GM18861 (cell line): Measurements from ENCODE around the gene MGA.

ENCODE experiments used
- ATAC-seq: cut with Tn5 transposase; IDR thresholded peaks from one replicate; pipeline ENCODE4 v1.9.1; 2021; ENCODE audit not compliant: unreplicated experiment

MGA gene

DNA sequence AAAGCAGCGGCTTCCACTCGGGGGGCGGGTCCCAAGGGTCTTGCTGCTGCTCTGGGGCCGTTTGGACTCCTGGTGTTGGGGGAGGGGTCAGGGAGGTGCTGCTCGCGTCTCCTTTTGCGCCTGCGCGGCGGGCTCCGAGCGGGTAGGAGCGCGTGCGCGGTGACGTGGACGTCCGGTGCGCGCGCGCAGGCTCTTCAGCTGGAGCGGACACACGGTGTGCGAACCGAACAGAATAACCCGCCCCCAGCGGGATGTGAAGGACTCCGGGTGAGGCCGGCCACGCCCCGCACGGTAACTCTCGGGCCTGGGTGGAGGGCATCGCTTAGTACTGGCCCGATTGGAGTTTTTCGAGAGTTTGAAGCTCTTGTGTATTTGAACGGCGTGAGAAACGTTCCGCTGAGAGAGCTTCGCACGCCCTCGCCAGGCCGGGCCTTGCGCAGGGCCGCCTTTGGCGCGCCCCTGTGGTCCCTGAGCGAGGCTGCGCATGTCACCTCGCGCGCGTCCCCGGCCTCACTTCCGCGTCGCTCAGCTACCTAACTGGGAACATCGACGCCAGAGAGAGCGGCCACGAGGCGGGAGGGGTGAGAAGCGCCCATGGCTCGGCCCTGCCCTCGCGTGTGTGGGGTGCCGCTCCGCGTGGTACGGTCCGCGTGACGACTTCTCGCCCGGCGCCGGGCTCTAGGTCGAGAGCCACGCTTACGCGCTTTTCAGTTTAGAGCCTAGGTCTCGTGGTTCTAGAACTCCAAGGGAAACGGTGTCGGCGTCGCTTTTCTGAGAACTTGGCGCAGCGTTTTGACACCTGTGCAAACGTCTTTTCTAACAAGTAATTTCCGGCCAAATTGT, at the start of gene MGA:
MGA (plus strand) TSS at position 171 of the 843 bp plus-strand sequence.
- peak; percentile 58 for ATAC-seq

DNA sequence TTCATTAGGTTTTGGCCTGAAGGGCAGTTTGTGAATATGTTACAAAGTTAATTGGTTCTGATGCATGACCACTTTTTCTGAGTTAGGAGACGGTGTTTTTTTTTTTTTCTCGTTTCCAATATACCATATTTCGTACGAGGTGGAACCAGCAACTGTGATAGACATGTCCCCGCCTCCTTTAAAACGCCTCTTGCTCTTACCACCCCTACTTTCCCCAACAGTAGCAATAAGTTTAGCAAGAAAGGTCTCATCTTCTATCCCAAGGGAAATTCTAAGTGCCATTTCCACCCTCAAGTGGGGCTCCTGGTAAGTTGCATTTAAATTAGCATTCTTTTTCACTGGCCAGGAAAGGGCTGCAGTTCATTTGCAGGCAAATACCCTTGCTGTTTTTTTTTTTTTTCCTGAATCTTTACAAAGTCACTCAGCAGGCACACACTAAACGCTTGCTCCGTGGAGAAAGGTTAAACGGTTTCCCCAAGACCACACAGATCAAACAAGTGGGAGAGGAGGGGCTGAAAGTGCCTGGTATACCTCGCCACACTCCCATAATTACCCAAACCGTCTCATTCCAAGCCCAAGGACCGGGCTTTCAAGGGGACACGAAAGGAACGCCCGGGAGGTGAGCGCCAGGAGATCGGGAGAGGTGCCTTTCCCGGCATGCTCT, 39.5 kb upstream of the MGA start:
- ATAC-seq = no peak

DNA sequence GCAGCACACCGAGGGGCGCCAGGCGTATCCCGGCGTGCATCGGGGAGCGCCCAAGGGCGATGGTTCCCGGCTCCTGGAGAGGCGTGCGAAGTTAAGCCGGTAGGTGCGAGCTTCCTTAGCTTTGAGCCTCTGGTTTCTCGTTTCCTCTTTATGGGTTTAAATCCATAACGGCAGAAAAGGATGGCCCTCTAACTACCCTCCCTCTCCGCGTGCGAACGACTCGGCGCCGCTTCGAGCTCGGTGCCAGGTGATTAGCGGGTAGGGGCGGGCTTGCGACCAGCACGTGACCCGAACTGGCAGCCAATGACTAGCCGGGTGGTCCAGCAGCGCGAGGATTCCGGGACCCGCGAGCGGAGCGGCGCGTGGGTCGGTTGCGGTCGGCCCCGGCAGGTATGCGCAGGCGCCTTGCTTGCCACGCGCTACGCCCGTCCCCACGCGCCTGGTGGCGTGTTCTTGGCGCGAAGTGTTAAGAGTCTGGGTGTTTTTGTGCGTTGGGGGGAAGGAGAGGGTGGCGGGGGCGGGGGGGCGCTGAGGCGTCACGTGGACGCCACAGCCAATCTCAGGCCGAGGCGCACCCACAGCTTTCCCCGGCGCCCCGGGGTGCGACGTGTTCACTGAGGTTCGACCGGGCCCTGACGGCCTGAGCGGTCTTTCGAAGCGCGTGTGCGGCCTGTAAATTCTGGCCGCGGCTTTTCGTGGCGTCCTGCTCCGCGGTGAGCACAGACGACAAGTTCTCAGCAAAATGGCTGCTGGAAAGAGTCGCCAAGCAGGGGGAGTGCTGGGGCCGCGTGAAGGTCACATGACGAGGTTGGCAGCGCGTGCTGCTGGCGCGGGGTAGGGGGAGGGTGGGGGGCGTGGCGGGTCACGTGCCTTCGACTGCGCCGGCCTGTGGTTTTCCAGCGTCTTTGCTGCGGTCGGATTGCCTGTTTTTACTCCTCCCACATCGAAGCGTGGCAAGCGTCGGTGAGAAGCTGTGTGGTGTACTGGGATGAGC, 38.7 kb upstream of the MGA start:
- no peak for ATAC-seq

DNA sequence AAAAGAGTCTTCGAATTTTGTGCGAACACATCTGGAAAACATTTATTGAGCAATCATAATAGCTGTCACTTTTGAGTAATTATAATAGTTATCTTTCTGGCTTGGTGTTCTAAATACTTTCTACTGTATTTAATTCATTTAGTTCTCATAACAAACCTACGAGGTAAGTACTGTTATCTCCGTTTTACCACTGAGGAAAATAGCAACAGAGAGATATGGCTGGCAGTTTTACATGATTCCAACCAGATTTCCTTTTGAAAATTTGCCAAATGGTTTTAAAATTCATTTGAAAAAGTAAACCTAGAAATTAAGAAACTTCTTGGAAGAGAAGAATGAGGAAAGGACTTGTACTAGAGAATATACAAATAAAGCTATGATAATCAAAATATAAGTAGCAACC, 37.3 kb upstream of the MGA start:
- no peak for ATAC-seq

DNA sequence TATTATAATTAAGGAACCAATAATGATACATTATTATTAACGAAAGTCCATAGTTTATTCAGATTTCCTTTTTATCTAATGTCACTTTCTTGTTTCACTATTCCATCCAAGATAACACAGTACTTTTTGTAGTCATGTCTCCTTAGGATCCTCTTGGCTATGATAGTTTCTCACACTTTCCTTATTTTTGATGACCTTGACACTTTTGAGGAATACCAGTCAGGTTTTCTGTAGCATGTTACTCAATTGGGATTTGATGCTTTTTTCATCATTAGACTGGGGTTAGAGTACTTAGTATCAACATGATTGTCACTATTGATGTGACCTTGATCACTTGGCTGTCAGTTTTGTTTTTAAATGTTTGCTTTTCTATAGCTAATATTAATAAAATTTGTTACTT, 33.0 kb upstream of the MGA start:
- no peak for ATAC-seq

DNA sequence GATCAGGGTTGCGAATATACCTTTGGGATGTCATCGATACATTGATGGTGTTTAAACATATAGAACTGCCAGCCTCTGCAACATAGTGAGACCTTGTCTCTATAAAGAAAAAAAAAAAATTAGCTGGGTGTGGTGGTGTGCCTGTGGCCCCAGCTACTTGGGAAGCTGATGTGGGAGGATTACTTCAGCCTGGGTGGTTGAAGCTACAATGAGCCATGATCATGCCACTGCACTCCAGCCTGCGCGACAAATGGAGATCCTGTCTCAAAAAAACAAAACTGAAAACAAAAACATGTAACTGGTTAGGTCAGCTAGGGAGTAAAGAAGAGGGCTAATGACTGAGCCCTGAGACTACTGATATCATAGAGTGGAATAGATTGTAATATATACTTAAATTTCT, 30.7 kb upstream of the MGA start:
- no peak for ATAC-seq

DNA sequence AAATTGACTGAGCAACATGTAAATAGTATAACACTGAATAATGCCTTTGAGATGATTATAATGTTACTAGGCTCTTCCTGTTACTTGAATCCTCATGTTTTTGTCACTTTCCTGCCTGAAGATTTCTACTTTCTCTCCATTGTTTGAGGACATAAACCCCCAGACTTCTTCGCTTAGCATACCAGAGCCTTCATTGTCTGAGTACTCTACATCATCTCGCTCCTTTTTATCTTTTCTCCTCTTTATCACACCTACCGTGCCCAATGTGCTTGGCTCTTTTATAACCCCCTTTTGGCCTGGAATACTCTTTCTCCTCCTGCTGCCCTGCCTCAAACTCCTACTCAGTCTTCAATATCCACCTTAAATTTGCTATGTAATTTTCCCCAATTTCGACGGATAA, 30.3 kb upstream of the MGA start:
- no peak for ATAC-seq

DNA sequence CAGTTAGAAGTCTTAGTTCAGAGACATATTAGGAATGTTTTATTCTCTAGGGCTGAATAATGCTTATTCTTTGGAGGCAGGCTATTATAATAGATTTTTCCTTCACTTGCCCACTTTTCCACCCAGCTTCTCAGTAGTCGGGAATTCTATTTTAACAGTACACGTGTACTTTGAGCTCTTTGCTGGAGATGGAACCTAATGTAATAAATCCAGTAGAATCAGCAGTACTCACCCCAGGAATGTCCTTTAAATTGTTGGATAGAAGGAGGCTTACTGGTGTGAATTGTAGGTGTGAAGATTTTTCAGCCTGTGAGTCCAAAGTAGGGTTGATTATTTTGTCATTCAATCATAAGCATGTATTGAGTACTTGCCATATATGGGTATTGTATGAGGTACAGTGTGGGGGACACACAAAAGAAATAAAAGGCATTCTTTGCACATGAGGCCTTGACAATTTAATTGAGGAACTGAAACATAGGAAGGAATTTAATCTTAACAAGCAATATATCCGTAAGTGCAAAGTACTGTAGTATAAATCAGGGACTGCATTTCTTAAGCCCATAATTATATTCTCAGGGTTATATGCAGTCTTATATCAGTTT, 29.5 kb upstream of the MGA start:
- no peak for ATAC-seq

DNA sequence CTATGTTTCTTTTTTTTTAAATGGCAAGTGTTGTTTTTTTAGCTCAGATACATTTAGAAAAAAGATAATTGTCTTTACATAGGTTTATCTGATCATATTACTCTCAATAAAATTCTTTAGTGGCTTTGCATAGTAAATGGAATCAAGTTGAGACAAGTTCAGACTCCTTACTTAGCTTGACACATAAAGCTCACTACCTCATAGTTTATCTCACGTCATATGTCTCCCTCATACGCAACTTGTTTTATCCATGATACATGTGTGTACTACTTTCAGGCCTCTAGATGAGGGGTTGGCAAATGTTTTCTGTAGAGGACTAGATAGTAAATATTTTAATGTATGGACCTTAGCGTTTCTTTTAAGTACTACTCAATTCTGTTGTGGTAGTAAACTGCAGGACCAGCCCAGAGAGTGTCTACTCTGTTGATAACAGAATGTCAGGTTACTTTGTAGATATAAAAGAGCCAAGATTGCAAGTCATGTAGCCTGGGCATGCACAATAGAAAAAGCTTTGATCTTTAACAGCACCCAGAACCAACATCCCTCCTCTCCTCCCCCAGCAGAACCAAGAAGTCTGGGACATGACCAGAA, 28.2 kb upstream of the MGA start:
- ATAC-seq = no peak

DNA sequence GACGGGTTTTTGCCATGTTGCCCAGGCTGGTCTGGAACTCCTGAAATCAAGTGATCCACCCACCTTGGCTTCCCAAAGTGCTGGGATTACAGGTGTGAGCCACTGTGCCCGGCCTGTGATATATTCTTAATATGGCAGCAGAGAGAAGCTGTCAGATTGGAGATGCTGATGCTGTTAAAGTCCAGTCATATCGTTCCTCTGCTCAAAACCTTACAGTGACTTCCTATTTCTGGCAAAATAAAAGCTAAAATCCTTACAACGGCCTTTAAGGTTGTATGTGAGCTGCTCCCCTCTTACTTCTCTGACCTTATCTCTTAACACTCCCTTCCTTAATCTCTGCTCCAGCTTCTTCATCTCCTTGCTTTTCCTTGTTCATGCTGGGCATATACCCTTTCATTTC, 26.6 kb upstream of the MGA start:
- no peak for ATAC-seq

DNA sequence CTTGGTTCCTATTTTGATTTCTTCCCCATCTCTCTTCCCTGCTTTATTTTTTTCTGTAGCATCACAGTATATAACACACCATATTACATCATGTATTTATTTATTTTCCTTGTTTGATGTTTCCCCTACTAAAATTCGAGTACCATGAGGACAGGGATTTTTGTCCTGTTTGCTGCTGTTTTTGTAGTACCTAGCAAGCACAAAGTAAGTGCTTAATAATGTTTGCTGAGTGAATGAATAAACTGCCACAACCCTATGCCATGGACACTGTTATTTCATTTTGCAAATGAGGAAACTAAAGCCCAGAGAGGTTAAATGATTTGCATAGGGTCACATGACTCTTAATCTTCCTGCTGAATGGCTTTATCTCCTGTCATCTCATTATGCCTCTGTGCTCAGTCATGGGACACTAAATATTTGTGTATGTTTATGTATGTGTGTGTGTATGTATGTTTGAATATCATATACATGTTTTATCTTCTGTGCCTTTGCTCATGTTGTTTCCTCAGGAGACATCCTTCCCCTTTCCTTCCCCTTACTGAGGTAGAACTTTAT, 26.1 kb upstream of the MGA start:
- ATAC-seq = no peak

DNA sequence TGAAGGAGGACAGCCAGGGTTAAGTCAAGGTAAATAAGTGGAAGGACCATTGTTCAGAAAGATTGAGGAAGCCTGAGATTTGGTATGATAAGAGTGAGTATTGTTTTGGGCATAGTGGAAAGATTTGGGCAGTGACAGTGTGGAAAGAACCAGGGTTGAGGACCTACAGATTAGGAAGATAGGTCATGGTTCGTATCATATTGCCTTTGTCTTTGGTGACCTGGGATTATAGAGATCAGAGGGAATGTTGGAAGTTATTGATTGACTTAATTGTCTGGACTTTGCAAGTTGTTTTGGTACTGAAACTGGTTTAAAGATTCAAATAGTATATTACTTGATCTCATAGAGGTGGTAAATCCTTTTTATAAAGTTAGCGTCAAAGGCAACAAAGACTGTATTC, 23.1 kb upstream of the MGA start:
- ATAC-seq = no peak

DNA sequence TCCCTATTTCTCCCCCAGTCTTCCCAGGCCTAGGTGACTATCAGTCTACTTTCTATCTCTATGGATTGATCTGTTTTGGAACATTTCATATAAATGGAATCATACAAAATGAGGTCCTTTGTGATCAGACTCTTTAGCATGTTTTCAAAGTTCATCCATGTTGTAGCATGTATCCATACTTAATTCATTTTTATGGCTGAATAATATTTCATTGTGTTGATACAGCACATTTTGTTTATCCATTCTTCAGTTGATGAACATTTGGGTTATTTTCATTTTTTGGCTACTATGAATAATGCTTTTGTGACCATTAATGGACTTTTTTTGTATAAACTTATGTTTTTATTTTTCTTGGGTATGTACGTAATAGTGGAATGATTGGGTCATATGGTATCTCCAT, 19.2 kb upstream of the MGA start:
- ATAC-seq = no peak

DNA sequence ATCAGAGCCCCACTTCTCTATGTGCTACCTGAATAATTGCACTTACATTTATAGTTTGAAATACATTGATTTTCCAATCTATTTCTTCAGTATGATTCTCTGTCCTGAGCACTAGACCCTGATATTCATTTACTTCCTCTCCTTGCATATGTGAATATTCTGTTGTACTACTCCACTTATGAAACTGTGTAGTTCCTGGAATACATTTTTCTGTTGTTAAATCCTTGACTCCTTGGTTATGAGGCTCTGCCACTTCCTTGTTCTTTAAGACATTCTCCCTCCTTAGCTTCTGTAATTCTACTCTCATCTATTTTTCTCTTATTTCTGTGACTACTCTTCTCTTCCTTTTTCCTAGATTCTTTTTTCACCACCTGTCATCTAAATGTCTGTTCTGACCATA, 12.9 kb upstream of the MGA start:
- no peak for ATAC-seq

DNA sequence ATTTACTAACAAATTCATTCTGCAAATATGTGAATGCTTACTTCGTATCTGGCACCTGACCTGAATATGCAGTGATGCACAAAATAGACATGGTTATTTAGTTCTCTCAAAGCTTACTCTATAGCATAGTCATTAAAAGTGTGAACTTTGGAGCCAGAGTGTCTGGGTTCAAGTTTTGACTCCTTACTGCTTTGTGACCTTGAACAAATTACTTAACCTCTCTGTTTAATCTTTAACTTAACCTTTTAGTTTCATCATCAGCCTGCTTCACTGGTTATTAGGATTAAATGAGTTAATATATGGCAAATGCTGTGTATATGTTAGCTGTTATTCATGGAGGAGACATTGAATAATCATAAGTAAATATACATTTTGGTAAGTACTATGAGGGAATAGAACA, 12.1 kb upstream of the MGA start:
- ATAC-seq = no peak

DNA sequence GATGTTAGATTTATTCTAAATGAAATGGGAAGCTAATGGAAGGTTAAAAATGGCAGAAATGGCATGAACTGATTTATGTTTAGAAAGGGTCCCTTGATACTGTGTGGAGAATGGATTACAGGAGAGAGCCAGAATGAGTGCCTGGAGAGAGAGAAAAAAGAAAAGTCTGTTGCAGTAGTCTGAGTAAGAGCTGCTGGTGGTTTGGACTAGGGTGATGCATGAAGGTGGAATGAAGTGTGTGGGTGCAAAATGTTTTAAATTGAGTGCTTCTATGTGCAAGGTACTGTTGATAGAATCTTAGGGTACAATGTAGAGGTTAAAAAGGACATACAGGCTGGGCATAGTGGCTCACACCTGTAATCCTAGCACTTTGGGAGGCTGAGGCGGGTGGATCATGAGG, 11.4 kb upstream of the MGA start:
- ATAC-seq = no peak

DNA sequence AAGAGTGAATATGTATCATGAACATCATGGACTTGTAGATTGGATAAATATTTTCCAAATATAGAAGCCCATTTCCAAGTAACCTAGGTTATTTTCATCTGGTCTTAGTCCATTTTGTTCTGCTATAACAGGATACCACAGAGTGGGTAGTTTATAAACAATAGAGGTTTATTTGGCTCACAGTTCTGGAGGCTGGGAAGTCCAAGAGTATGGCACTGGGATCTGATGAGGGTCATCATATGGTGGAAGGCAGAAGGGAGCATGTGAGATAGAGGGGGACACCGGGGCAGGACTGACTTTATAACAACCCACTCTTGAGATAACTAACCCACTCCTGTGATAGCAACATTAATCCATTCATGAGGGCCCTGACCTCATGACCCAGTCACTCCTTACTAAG, 9.4 kb upstream of the MGA start:
- ATAC-seq = no peak

DNA sequence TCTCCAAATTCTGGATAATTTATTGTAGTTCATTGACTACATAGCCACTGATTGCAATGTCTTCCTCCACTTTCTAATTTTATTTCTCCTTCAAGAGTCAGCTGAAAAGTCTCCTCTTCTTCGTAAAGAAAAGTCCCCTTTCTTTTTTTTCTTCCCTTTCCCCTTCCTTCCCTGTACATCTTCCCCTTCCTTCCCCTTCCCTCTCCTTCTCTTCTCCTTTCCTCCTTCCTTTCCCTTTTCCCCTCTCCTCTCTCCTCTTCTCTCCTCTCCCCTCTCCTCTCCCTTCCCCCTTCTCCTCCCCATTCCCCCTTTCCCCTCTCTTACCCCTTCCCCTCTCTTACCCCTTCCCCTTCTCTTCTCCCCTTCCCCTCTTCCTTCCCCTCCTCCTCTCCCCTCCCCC, 8.8 kb upstream of the MGA start:
- ATAC-seq = no peak

DNA sequence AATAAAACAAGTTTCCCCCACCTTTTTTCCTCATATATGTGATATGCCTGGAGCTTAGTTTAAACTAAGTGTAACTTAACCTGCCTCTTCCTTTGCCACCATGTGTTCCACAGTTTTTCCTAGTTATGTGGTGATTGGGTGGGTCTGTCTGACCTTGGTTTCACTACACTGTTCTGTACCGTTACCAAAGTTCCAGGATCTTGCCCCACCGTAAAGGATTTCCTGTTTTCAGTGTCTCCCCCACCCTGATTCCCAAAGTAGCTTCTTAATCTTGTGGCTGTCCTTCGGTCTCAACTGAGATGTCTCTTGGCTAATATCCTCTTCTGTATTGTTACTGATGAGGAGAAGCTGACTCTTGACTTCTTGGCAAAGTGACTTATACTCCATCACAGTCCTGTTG, 6.4 kb upstream of the MGA start:
- no peak for ATAC-seq

DNA sequence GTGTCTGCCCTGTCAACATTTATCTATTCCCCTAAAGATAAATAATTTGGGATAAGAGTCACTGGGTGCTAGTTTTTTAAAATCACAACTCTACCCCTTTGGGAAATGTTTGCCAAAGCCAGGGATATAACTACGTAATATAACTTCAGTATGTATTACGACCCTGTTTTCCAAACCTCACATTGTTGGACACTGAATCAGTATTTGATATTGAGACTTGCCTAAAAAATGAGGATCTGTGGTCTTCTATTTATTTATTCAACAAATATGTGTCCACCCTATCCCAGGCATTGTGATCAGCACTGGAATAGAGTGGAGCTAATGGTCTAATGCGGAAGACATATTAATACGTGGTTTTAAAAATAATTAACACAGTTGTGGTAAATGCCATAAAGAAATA, 4.5 kb upstream of the MGA start:
- ATAC-seq = no peak
